Endothelial cell (in vitro differentiated cells): Measurements from ENCODE around the gene CARD11. TPM values are rescaled to one million over a fixed set of nuclear protein-coding genes. Genes with fewer than 3 reads are reported as not detected.

Source experiments
- DNase-seq: peaks from one replicate; pipeline ENCODE4 v3.0.0; 2021; ENCODE audit warnings: low spot score
- H3K27ac Mint-ChIP-seq: one replicate; pipeline ENCODE4 v1.8.0; 2021; ENCODE audit warnings: mixed read lengths, inconsistent platforms; ENCODE audit not compliant: unreplicated experiment
- H3K27me3 Mint-ChIP-seq: one replicate; pipeline ENCODE4 v1.8.0; 2021; ENCODE audit warnings: mild to moderate bottlenecking, moderate library complexity, mixed read lengths, inconsistent platforms; ENCODE audit not compliant: unreplicated experiment
- H3K36me3 Mint-ChIP-seq: one replicate; pipeline ENCODE4 v1.8.0; 2021; ENCODE audit warnings: mild to moderate bottlenecking, low read depth, mixed read lengths, inconsistent platforms; ENCODE audit not compliant: unreplicated experiment
- H3K4me1 Mint-ChIP-seq: one replicate; pipeline ENCODE4 v1.8.0; 2021; ENCODE audit warnings: mild to moderate bottlenecking, mixed read lengths, inconsistent platforms; ENCODE audit not compliant: unreplicated experiment
- H3K4me3 Mint-ChIP-seq: one replicate; pipeline ENCODE4 v1.8.0; 2021; ENCODE audit warnings: mild to moderate bottlenecking, mixed read lengths, inconsistent platforms; ENCODE audit not compliant: unreplicated experiment
- H3K9me3 Mint-ChIP-seq: one replicate; pipeline ENCODE4 v1.8.0; 2021; ENCODE audit warnings: mixed read lengths, inconsistent platforms; ENCODE audit not compliant: unreplicated experiment
- CTCF ChIP-seq: fragments of 200-600 bp; sonication (generic); IDR thresholded peaks from one replicate; pipeline ENCODE4 v1.5.0; 2021; ENCODE audit warnings: antibody characterized with exemption; ENCODE audit not compliant: unreplicated experiment
- total RNA-seq: library from RNA; stranded (reverse); fragmentation: NEBNext Ultra II Directional; extraction: Animal tissue kit (Norgen Biotek cat#: 25700); gene quantifications from one replicate; pipeline ENCODE4 v1.2.1, GENCODE V29; 2021; ENCODE audit not compliant: unreplicated experiment

The CARD11 gene
- total RNA-seq, 1 donor from 2014 or later, result 3.9 TPM

- Mint-ChIP-seq H3K9me3 (peaks cover 4% of the 10 kb centered on the region), H3K4me1 (no peaks in the 10 kb centered on the region), H3K4me3 (no peak overlapping the region), H3K27me3 (no peaks in the 10 kb centered on the region), H3K27ac (no peak overlapping the region), H3K36me3 (no peaks in the 10 kb centered on the region)
- TF ChIP-seq CTCF, result no peak
- no peak for DNase-seq
Measured at GRCh38 chr7:2990949-2991470, 52.7 kb downstream of the CARD11 start.

GRCh38 chr7:2986561-2986960 lies 57.1 kb downstream of the CARD11 start:
- no peak for TF ChIP-seq CTCF
- Mint-ChIP-seq H3K36me3 (no peaks in the 10 kb centered on the region), H3K9me3 (peaks cover 4% of the 10 kb centered on the region), H3K27me3 (no peaks in the 10 kb centered on the region), H3K4me3 (no peak overlapping the region), H3K27ac (no peak overlapping the region), H3K4me1 (no peaks in the 10 kb centered on the region)
- no peak for DNase-seq

GRCh38 chr7:2985866-2986265 lies 57.8 kb downstream of the CARD11 start:
- no peak for DNase-seq
- peaks cover 4% of the 10 kb centered on the region for H3K9me3 Mint-ChIP-seq
- no peak overlapping the region for H3K4me3 Mint-ChIP-seq
- H3K27ac Mint-ChIP-seq, result no peak overlapping the region
- H3K4me1 Mint-ChIP-seq, result no peaks in the 10 kb centered on the region
- TF ChIP-seq CTCF, result no peak
- H3K27me3 Mint-ChIP-seq, result peaks cover 2% of the 10 kb centered on the region
- no peaks in the 10 kb centered on the region for H3K36me3 Mint-ChIP-seq

GRCh38 chr7:2984091-2984490 lies 59.6 kb downstream of the CARD11 start:
- Mint-ChIP-seq H3K4me1 (no peaks in the 10 kb centered on the region), H3K27me3 (peaks cover 6% of the 10 kb centered on the region), H3K27ac (no peak overlapping the region), H3K4me3 (no peak overlapping the region), H3K9me3 (peaks cover 4% of the 10 kb centered on the region), H3K36me3 (no peaks in the 10 kb centered on the region)
- DNase-seq, result no peak
- TF ChIP-seq CTCF, result no peak

- Mint-ChIP-seq H3K27ac (no peak overlapping the region), H3K27me3 (peaks cover 6% of the 10 kb centered on the region)
Measured at GRCh38 chr7:2983586-2983985, 60.1 kb downstream of the CARD11 start.

More at GRCh38 chr7:2983586-2983985, 60.1 kb downstream of the CARD11 start:
- peaks cover 3% of the 10 kb centered on the region for H3K9me3 Mint-ChIP-seq
- no peak overlapping the region for H3K4me3 Mint-ChIP-seq
- no peaks in the 10 kb centered on the region for H3K36me3 Mint-ChIP-seq
- no peak for TF ChIP-seq CTCF
- no peaks in the 10 kb centered on the region for H3K4me1 Mint-ChIP-seq
- no peak for DNase-seq
